H9 (cell line): ENCODE data around the gene ADSS1. TPM values are rescaled to one million over a fixed set of nuclear protein-coding genes. Genes with fewer than 3 reads are reported as not detected.

Source experiments
- DNase-seq: peaks from one replicate; pipeline ENCODE4 v3.0.0-alpha.2; 2017
- H2AFZ ChIP-seq: one replicate; pipeline ENCODE4 v1.6.1; 2013; ENCODE audit warnings: mild to moderate bottlenecking, low read length, control low read depth, moderate library complexity
- H2AK5ac ChIP-seq: 2 replicates; pipeline ENCODE4 v1.6.1; 2013; ENCODE audit warnings: low read length, control low read depth, mixed read lengths; ENCODE audit not compliant: insufficient read length
- H2BK120ac ChIP-seq: one replicate; pipeline ENCODE4 v1.6.1; 2013; ENCODE audit warnings: low read depth, mild to moderate bottlenecking, low read length, control low read depth, inconsistent platforms; ENCODE audit not compliant: poor library complexity, severe bottlenecking
- H2BK12ac ChIP-seq: 2 replicates; pipeline ENCODE4 v1.6.1; 2013; ENCODE audit warnings: low read length, control low read depth, mixed read lengths, low read depth; ENCODE audit not compliant: insufficient read length
- H2BK15ac ChIP-seq: 2 replicates; pipeline ENCODE4 v1.6.1; 2013; ENCODE audit warnings: low read depth, low read length, control low read depth
- H2BK20ac ChIP-seq: one replicate; pipeline ENCODE4 v1.6.1; 2013; ENCODE audit warnings: low read depth, mild to moderate bottlenecking, low read length, control low read depth, inconsistent platforms; ENCODE audit not compliant: poor library complexity, severe bottlenecking
- H2BK5ac ChIP-seq: 2 replicates; pipeline ENCODE4 v1.6.1; 2013; ENCODE audit warnings: low read length, control low read depth, mixed read lengths; ENCODE audit not compliant: insufficient read length
- H3K14ac ChIP-seq: 2 replicates; pipeline ENCODE4 v1.6.1; 2013; ENCODE audit warnings: low read length, control low read depth; ENCODE audit not compliant: insufficient read depth
- H3K18ac ChIP-seq: 2 replicates; pipeline ENCODE4 v1.6.1; 2013; ENCODE audit warnings: low read depth, mild to moderate bottlenecking, mixed read lengths, low read length, control low read depth; ENCODE audit not compliant: insufficient read length
- H3K23ac ChIP-seq: 2 replicates; pipeline ENCODE4 v1.6.1; 2013; ENCODE audit warnings: low read length, control low read depth, mixed read lengths, low read depth; ENCODE audit not compliant: insufficient read length
- H3K23me2 ChIP-seq: 2 replicates; pipeline ENCODE4 v1.6.1; 2013; ENCODE audit warnings: low read depth, mild to moderate bottlenecking, mixed read lengths, low read length, control low read depth; ENCODE audit not compliant: insufficient read length, poor library complexity, severe bottlenecking
- H3K27ac ChIP-seq: 2 replicates; pipeline ENCODE4 v1.5.1; 2013; ENCODE audit warnings: low read length, control low read depth, mixed read lengths, low read depth; ENCODE audit not compliant: insufficient read length
- H3K27me3 ChIP-seq: 2 replicates; pipeline ENCODE4 v1.6.1; 2013; ENCODE audit warnings: low read length, control low read depth, inconsistent platforms; ENCODE audit not compliant: insufficient read depth
- H3K4ac ChIP-seq: 2 replicates; pipeline ENCODE4 v1.6.1; 2013; ENCODE audit warnings: low read depth, mild to moderate bottlenecking, control low read depth, inconsistent platforms, low read length, moderate library complexity
- H3K4me1 ChIP-seq: 2 replicates; pipeline ENCODE4 v1.6.1; 2013; ENCODE audit warnings: low read length, control low read depth, inconsistent platforms; ENCODE audit not compliant: insufficient read depth
- H3K4me2 ChIP-seq: 2 replicates; pipeline ENCODE4 v1.6.1; 2013; ENCODE audit warnings: low read length, control low read depth, mixed read lengths; ENCODE audit not compliant: insufficient read length, insufficient read depth
- H3K56ac ChIP-seq: 2 replicates; pipeline ENCODE4 v1.6.1; 2013; ENCODE audit warnings: low read depth, mild to moderate bottlenecking, mixed read lengths, low read length, control low read depth; ENCODE audit not compliant: insufficient read length
- H3K79me1 ChIP-seq: 2 replicates; pipeline ENCODE4 v1.6.1; 2013; ENCODE audit warnings: low read depth, mild to moderate bottlenecking, moderate library complexity, low read length, control low read depth, inconsistent platforms; ENCODE audit not compliant: insufficient read depth, poor library complexity, severe bottlenecking
- H3K79me2 ChIP-seq: 2 replicates; pipeline ENCODE4 v1.6.1; 2013; ENCODE audit warnings: low read length, control low read depth, inconsistent platforms; ENCODE audit not compliant: insufficient read depth
- H3K9ac ChIP-seq: 2 replicates; pipeline ENCODE4 v1.6.1; 2013; ENCODE audit warnings: low read length, control low read depth, mixed read lengths; ENCODE audit not compliant: insufficient read length; ENCODE audit errors: extremely low read depth
- H3K9me3 ChIP-seq: one replicate; pipeline ENCODE4 v1.6.1; 2013; ENCODE audit warnings: low read depth, low read length, inconsistent platforms; ENCODE audit not compliant: control insufficient read depth
- H3T11ph ChIP-seq: one replicate; pipeline ENCODE4 v1.6.1; 2013; ENCODE audit warnings: mild to moderate bottlenecking, low read length, control low read depth, inconsistent platforms
- H4K20me1 ChIP-seq: one replicate; pipeline ENCODE4 v1.6.1; 2013; ENCODE audit not compliant: control insufficient read depth, insufficient read length, insufficient read depth
- H4K5ac ChIP-seq: 2 replicates; pipeline ENCODE4 v1.6.1; 2013; ENCODE audit warnings: low read depth, mild to moderate bottlenecking, mixed read lengths, low read length, control low read depth; ENCODE audit not compliant: insufficient read length
- H4K8ac ChIP-seq: replicated peaks from 2 replicates; pipeline ENCODE4 v1.6.1; 2013; ENCODE audit warnings: low read length, control low read depth, mixed read lengths, low read depth; ENCODE audit not compliant: insufficient read length
- H4K91ac ChIP-seq: 2 replicates; pipeline ENCODE4 v1.6.1; 2013; ENCODE audit warnings: low read depth, mild to moderate bottlenecking, moderate library complexity, mixed read lengths, low read length, control low read depth; ENCODE audit not compliant: insufficient read length
- H3K27ac Mint-ChIP-seq, 3 experiments: 2 replicates in 2 of 3; 3 replicates in 1 of 3; pipeline ENCODE4 v1.8.0; 2020 to 2021; ENCODE audit warnings: mixed read lengths in 3 of 3, mild to moderate bottlenecking in 1 of 3, moderate library complexity in 1 of 3
- H3K27me3 Mint-ChIP-seq: 2 replicates; pipeline ENCODE4 v1.8.0; 2021; ENCODE audit warnings: low read depth, mild to moderate bottlenecking, moderate library complexity, mixed read lengths
- H3K36me3 Mint-ChIP-seq, 3 experiments: 2 replicates in 2 of 3; 3 replicates in 1 of 3; pipeline ENCODE4 v1.8.0; 2020 to 2021; ENCODE audit warnings: low read depth in 3 of 3, mixed read lengths in 3 of 3; ENCODE audit not compliant: insufficient read depth in 1 of 3
- H3K4me1 Mint-ChIP-seq, 2 experiments: 2 replicates each; pipeline ENCODE4 v1.8.0; 2020; ENCODE audit warnings: mixed read lengths in 2 of 2
- H3K4me3 Mint-ChIP-seq, 2 experiments: 2 replicates in 1 of 2; 3 replicates in 1 of 2; pipeline ENCODE4 v1.8.0; 2020 to 2021; ENCODE audit warnings: mild to moderate bottlenecking in 2 of 2, mixed read lengths in 2 of 2, moderate library complexity in 1 of 2
- H3K9me3 Mint-ChIP-seq, 2 experiments: 2 replicates in 1 of 2; 3 replicates in 1 of 2; pipeline ENCODE4 v1.8.0; 2020; ENCODE audit warnings: mild to moderate bottlenecking in 2 of 2, mixed read lengths in 2 of 2, moderate library complexity in 1 of 2
- WGBS: extraction: QIAGEN DNeasy Blood & Tissue Kit; methylation state at CpG from one replicate; pipeline ENCODE4 v1.1.7; 2013; ENCODE audit warnings: missing lambda C conversion rate, low lambda C conversion rate, mixed read lengths; ENCODE audit not compliant: insufficient read length; ENCODE audit errors: extremely low coverage; 5-methylcytosine and 5-hydroxymethylcytosine counted together
- total RNA-seq: library from RNA; stranded (reverse); gene quantifications from 2 replicates; pipeline ENCODE4 v1.2.1, GENCODE V29; 2021
- TF ChIP-seq, protein P1 (sequence below): fragments of 200-600 bp; sonication (generic); conservative IDR thresholded peaks from 3 replicates; pipeline ENCODE4 v1.8.0; 2021; ENCODE audit warnings: antibody characterized with exemption, mild to moderate bottlenecking

Gene ADSS1
- total RNA-seq, 1 experiment from 2014 or later: 8.5 TPM

DNA sequence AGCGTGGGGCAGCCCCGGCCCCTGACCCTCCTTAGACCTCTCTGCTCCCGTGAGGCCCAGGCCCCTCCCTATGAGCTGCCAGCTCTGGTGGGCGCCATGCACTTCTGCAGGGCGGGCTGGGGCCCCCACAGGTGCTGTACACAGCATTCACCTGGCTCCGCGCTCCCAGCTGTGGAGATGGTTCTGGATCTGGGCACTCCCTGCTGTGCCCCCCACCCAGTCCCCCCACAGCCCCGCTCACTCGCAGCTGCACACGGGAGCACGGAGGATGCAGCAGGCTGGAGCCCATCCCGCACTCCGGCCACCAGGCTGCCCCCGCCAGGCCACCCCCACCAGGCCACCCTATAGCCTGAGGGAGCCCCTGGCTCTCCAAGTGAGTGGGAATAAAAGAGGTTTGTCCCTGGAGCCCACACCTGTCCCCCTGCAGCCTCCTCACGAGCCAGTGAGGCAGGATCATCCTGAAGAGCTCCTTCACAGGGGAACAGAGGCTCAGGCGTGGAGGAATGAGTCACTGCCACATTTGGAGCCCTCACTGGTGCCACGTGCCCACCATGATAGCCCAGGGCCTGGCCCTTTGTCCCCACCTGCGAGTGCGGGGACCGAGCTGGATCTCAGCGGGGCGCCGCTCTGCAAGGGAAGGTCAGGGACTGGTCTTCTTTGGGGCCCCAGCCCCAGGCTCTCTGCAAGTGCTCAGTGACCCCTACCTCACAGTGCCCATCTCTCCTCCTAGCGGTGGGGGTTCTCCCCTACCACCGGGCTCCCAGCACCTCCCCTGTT lies 1.9 kb downstream of the ADSS1 start:
- TF ChIP-seq, protein P1, sequence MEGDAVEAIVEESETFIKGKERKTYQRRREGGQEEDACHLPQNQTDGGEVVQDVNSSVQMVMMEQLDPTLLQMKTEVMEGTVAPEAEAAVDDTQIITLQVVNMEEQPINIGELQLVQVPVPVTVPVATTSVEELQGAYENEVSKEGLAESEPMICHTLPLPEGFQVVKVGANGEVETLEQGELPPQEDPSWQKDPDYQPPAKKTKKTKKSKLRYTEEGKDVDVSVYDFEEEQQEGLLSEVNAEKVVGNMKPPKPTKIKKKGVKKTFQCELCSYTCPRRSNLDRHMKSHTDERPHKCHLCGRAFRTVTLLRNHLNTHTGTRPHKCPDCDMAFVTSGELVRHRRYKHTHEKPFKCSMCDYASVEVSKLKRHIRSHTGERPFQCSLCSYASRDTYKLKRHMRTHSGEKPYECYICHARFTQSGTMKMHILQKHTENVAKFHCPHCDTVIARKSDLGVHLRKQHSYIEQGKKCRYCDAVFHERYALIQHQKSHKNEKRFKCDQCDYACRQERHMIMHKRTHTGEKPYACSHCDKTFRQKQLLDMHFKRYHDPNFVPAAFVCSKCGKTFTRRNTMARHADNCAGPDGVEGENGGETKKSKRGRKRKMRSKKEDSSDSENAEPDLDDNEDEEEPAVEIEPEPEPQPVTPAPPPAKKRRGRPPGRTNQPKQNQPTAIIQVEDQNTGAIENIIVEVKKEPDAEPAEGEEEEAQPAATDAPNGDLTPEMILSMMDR: no peak
- H3K4me2 ChIP-seq: no peak overlapping the region
- H3K4ac ChIP-seq: no peak overlapping the region

More for the DNA sequence above, 1.9 kb downstream of the ADSS1 start:
- H3K14ac ChIP-seq: no peak overlapping the region
- H3K4me3 Mint-ChIP-seq: peak overlapping the region in 1 of 2 experiments; percentile 79; a peak in 3 of 5 replicates
- H3K9ac ChIP-seq: no peak overlapping the region
- peaks cover 5% of the 10 kb centered on the region for H4K20me1 ChIP-seq
- H3K79me1 ChIP-seq: no peaks in the 10 kb centered on the region
- peaks cover 6 to 9% of the 10 kb centered on the region in 2 experiments for H3K4me1 Mint-ChIP-seq
- H3K56ac ChIP-seq: no peak overlapping the region
- H3K9me3 ChIP-seq: no peaks in the 10 kb centered on the region
- no peak overlapping the region for H3K23ac ChIP-seq
- no peaks in the 10 kb centered on the region; the same call in 1 of the 2 replicates for H3K27me3 ChIP-seq
- no peak overlapping the region for H2AFZ ChIP-seq
- 0 out of 7 replicates have a peak overlapping the region, but pooled peaks of 1 of the 3 experiments have one; percentile 28 for H3K27ac Mint-ChIP-seq
- no peak overlapping the region for H2AK5ac ChIP-seq
- H3K79me2 ChIP-seq: no peaks in the 10 kb centered on the region
- no peak overlapping the region for H4K5ac ChIP-seq
- H3K27me3 Mint-ChIP-seq: peaks cover 29% of the 10 kb centered on the region
- H3T11ph ChIP-seq: no peak overlapping the region
- H4K91ac ChIP-seq: no peak overlapping the region
- H3K27ac ChIP-seq: no peak overlapping the region
- H3K9me3 Mint-ChIP-seq: peaks cover 0 to 3% of the 10 kb centered on the region in 2 experiments; a peak in 1 of 5 replicates
- no peak overlapping the region for H4K8ac ChIP-seq
- no peaks in the 10 kb centered on the region for H3K4me1 ChIP-seq
- no peak overlapping the region for H2BK15ac ChIP-seq
- no peak overlapping the region for H2BK20ac ChIP-seq
- H2BK120ac ChIP-seq: no peak overlapping the region
- no peak overlapping the region for H3K18ac ChIP-seq
- no CpG with 5 or more reads among the region's 25 CpGs for WGBS
- no peak overlapping the region for H2BK5ac ChIP-seq
- no peaks in the 10 kb centered on the region for H3K23me2 ChIP-seq
- DNase-seq: no peak
- H3K36me3 Mint-ChIP-seq: peaks cover 0 to 3% (median 0%) of the 10 kb centered on the region in 3 experiments; a peak in 2 of 7 replicates
- no peak overlapping the region for H2BK12ac ChIP-seq
